GM19193 (cell line): ENCODE measurements around the gene DDX23.

ENCODE experiments used
- POLR2A ChIP-seq: IDR thresholded peaks from 4 replicates; pipeline ENCODE4 v1.6.1; 2011; ENCODE audit not compliant: insufficient read depth, insufficient read length; ENCODE audit errors: extremely low read depth

Gene DDX23

GRCh38 chr12:48816143-48816854 is 35.7 kb downstream of the DDX23 start:
- no peak for TF ChIP-seq POLR2A

- TF ChIP-seq POLR2A: peak; percentile 23
These were observed 36.5 kb downstream of the DDX23 start for GRCh38 chr12:48815126-48816110.

- TF ChIP-seq POLR2A: peak; percentile 7
These were observed 37.5 kb downstream of the DDX23 start for GRCh38 chr12:48814262-48815125.

GRCh38 chr12:48813465-48814261 is 38.3 kb downstream of the DDX23 start:
- TF ChIP-seq POLR2A: no peak

- no peak for TF ChIP-seq POLR2A
These were observed 39.6 kb downstream of the DDX23 start for GRCh38 chr12:48812389-48812788.

GRCh38 chr12:48811437-48812090 is 40.4 kb downstream of the DDX23 start:
- TF ChIP-seq POLR2A: no peak

- TF ChIP-seq POLR2A: no peak
These were observed 41.0 kb downstream of the DDX23 start for GRCh38 chr12:48810903-48811431.

GRCh38 chr12:48807981-48808380 is 44.0 kb downstream of the DDX23 start:
- no peak for TF ChIP-seq POLR2A

- TF ChIP-seq POLR2A: no peak
These were observed 48.3 kb downstream of the DDX23 start for GRCh38 chr12:48803675-48804074.

GRCh38 chr12:48800971-48801370 is 51.0 kb downstream of the DDX23 start:
- TF ChIP-seq POLR2A: no peak

GRCh38 chr12:48800457-48800856 is 51.5 kb downstream of the DDX23 start:
- no peak for TF ChIP-seq POLR2A

GRCh38 chr12:48796976-48797375 is 55.0 kb downstream of the DDX23 start:
- TF ChIP-seq POLR2A: no peak
